Measurements from ENCODE around the gene COA8. TPM values are rescaled to one million over a fixed set of nuclear protein-coding genes. Genes with fewer than 3 reads are reported as not detected.
A peak's percentile ranks its signal among the peaks of the same experiment; 100 is the strongest.

COA8 gene, protein sequence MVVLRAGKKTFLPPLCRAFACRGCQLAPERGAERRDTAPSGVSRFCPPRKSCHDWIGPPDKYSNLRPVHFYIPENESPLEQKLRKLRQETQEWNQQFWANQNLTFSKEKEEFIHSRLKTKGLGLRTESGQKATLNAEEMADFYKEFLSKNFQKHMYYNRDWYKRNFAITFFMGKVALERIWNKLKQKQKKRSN
- total RNA-seq (2014; rRNA removed; shearing (Covaris generic)), result 29.7 and 34.7 TPM in 2 replicates

DNA sequence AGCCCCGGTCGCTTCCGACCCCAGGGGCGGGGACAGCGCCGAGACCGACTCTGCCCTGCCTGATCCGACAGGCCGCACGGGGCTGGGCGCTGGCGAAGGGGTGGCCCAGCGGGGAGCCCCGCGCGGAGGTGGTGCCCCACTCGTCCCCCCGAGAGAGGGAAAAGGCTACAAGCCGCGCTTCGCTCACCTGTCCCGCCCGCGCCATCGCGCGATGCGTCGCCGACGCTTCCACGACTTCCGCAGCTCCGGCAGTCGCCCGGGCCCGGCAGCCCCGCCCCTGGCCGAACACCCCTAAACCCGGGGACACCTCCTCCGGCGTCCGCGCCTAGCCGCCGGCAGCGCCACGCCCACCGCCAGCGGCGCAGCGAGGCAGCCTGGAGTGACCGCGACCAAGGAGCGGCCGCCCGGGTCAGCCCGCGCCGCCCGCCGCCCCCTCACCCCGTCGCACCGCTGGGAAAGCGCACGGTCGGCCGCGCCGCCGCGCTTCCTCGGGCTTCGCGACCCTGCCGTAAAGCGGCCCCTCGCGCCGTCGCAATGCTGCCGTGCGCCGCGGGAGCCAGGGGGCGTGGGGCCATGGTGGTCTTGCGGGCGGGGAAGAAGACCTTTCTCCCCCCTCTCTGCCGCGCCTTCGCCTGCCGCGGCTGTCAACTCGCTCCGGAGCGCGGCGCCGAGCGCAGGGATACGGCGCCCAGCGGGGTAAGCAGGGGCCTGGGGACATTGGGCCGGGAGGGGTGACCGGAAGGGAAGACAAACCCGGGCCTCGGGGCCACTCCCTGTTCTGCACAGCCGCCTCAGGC, at the start of gene COA8, which contains the start of gene BAG5:
Gene COA8 (plus strand): TSS at position 532 of the 797 bp plus-strand sequence. CDS start 42 bp downstream, at position 574.
Gene BAG5 (minus strand): TSS at position 229 of the 797 bp plus-strand sequence. CDS start 1,493 bp downstream, outside the sequence.
- DNase-seq (ENCODE audit: low spot score), result peak; percentile 80
- in situ Hi-C loops (cut with HindIII; ENCODE audit: low sequenced_read_pairs), result no loop called here

DNA sequence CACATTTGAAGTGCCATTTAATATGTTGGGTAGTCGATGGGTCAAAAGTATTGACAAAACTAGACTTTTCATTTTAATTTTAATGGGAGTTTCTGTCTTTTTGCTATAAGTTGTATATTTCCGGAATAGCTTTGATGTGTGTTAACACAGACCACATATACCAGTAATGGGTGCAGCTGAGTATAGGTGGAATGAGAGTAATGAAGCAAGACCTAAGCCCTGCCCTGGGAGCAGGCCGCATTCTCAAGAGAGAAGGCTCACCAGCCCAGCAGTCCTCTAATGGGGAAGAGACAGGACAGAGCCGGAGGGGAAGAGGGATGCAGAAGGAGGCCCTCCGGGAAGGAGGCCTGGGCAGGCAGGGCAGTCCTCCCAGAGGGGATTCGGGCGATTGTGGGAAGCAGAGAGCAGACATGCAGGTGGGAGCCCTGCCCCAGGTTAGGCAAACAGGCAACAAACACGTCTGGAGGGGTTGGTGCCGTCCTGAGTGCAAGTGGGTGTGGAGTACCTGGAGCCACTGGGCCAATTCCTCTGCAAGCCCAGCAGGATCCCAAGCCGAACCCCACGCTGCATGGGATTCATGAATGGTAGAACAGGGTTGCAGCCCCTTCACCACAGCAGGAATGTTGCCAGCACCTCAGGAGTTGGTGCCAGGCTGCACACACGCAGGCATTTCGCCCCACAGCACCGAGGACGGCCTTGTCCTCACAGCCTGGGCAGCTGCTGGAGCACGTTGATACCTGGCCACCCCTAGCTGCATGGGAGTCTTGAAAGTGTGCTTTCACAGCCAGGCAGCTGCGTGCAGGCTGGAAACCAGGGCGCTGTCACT, 48.0 kb upstream of the COA8 start:
- in situ Hi-C loops (cut with HindIII; ENCODE audit: low sequenced_read_pairs), result loop anchor here (10.0 kb wide), 1 partner anchor 50 kb away; no protein-coding TSS in a partner anchor
- no peak for DNase-seq (ENCODE audit: low spot score)

DNA sequence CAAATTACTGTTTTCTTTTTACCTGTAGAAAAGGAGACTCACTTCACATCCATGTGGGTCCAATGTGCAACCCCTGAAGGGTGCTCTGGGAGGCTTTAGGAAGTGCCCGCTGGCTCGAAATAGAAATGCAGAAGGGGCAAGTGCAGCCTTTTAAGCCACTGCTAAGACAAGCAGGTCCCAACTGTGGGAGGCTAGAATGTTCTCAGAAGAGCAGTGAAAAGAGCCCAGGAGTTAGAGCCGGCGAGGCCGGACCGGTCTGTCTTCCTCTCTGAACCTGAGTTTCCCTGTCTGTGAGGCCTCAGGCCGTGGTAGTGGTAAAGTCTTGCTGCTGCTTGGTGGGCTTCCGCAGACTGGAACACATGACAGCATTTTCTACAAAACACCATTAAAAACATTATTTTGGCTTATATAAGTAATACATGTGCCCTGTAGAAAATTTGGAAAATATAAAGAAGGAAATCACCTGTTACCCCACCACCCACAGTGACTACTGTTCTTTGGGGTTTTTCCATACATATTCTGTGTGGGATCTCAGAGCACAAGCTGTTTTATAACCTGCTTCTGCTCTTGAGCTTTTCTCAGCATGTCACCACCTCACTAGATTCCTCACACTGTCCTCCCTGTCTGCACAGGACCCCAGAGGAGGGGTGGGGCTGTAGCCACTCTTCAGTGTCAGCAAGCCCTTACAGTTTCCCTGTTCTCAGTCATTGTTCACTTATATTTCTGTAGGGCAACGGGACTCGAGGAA, 46.2 kb upstream of the COA8 start:
- in situ Hi-C loops (cut with HindIII; ENCODE audit: low sequenced_read_pairs), result loop anchor here (10.0 kb wide), 1 partner anchor 52 kb away; no protein-coding TSS in a partner anchor
- peak; percentile 41 for DNase-seq (ENCODE audit: low spot score)

DNA sequence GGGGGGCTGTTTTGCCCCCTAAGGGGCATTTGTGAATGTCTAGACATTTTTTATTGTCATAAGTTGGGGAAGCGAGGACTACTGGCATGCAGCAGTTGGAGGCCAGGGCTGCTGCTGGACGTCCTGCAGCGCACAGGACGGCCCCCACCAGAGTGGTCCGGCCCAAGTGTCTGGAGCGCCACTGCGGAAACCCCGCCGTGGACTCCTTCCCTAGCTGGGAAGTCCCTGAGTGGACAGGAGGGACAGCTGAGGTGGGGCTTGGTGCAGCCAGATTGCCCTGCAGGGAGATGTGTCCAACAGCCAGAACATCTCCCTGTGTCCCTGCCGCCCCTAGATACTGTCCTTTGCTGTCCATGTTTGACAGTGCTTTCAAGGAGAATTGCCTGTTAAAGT, 45.6 kb upstream of the COA8 start:
- no peak for DNase-seq (ENCODE audit: low spot score)
- in situ Hi-C loops (cut with HindIII; ENCODE audit: low sequenced_read_pairs), result loop anchor here (10.0 kb wide), 1 partner anchor 52 kb away; no protein-coding TSS in a partner anchor

DNA sequence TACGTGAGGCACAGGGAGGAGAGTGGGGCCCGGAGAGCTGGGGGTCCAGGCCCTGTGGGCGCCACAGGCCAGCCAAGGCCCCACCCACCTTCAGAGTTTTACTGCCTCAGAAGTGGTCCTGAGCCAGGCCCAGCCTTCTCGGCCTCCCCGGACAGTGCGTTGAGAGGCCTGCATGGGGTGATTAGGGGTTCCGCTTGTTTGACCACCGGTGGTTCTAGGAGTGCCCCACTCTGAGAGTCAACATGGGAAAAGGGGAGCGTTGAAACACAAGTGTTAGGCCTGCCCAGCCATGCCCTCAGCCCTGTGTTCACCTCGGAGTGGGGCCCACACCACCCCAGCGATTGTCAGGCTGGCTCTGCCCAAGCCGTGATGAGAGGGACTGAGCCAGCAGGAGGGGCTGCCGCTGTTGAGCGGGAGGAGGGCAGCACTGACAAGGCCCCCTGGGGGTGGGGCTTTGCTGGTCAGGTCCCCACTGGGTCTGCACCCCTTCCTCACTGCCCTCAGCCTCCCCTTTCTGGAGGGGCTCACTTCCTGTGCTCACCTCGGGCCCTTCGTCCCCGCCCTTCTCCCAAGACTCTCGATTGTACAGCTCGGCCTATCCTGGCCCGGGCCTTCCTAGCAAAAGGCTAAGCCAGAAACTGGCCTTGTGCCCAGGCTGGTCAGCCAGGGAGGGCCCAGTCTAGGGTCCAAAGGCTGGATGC, 44.9 kb upstream of the COA8 start:
- in situ Hi-C loops (cut with HindIII; ENCODE audit: low sequenced_read_pairs), result loop anchor here (10.0 kb wide), 1 partner anchor 53 kb away; no protein-coding TSS in a partner anchor
- DNase-seq (ENCODE audit: low spot score), result peak; percentile 58

DNA sequence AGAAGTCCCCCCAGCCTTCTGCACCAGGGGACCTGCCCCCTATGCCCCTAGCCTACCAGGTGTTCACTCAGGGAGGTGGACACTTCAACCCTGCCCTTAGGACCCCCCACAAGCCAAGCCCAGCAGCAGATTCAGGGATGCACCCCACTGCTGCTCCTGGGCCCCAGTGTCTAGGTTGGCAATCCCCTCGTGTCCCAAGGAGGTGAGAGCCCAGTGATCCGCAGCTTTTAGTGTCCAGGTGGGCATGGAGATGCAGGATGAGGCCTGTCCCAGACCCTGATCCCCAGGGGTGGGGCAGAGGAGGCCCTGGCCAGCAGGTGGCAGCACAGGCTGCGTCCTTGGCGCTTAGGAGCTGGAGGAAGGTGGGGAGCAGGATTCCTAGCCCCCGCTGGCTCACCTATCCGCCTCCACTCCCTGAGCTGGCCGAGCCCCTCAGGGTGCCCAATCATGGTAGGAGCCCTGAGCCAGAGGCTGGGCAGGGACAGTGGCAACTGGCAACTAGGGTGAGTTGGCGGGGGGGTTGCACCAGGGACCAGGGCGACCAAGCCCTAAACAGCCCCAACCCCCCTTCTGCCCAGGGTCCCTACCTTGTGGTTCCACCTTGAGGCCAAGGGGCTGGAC, 44.2 kb upstream of the COA8 start:
- in situ Hi-C loops (cut with HindIII; ENCODE audit: low sequenced_read_pairs), result loop anchor here (10.0 kb wide), 1 partner anchor 54 kb away; no protein-coding TSS in a partner anchor
- peak; percentile 70 for DNase-seq (ENCODE audit: low spot score)

DNA sequence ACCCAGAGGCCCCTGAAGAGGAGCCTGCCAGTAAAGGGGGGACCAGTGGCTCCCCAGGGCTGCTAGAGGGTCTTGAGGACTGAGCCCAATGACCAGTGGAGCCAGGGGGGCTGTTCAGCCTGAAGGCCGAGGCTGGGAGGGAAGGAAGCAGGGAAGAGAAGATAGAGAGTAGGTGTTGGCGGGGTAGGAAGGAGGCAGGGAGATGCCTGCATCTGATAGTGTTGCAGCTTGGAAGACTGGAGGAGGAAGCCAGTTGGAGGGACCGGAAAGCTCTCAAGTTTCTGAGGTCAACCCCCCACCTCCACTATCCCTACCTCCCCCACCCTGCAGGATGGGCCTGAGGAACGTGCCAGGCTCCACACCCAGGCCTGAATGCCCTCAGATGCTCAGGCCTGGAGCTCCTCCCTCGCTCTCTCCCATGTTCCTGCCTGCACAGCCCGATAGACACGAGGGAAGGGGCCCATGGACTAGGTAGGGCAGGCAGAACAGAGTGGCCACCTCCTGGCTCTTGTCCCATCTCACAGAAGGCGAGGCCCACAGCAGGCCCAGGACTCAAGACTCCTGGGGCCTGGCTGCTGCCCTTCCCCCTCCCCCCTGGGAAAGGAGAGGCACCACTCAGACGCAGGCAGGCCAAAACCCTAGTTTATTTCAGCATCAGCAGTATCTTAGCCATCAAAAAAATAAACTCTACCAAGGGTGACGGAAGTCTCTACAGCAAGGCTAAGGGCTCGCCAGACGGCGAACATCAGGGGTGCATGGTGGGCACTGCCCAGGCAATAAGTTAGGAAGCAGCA, 43.5 kb upstream of the COA8 start:
- in situ Hi-C loops (cut with HindIII; ENCODE audit: low sequenced_read_pairs), result loop anchor here (10.0 kb wide), 1 partner anchor 54 kb away; no protein-coding TSS in a partner anchor
- DNase-seq (ENCODE audit: low spot score), result peak; percentile 60

DNA sequence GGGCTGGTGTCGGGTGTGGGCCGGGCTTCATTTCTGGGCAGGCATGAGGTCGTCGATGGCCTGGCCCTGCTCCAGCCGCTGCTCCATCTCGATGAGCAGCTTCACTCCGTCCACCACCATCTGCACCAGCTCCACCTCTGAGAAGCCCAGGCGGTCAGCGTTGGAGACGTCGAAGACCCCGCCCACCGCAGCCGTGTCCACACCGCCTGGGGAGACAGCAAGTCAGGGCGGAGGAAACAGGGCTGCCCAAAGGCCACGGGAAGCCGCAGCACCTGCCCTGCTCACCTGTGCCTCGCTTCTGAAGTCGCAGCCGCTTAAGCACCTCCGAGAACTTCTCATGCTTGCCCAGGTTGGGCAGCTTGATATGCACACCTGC, 42.9 kb upstream of the COA8 start:
- no peak for DNase-seq (ENCODE audit: low spot score)
- in situ Hi-C loops (cut with HindIII; ENCODE audit: low sequenced_read_pairs), result loop anchor here (10.0 kb wide), 1 partner anchor 55 kb away; no protein-coding TSS in a partner anchor

DNA sequence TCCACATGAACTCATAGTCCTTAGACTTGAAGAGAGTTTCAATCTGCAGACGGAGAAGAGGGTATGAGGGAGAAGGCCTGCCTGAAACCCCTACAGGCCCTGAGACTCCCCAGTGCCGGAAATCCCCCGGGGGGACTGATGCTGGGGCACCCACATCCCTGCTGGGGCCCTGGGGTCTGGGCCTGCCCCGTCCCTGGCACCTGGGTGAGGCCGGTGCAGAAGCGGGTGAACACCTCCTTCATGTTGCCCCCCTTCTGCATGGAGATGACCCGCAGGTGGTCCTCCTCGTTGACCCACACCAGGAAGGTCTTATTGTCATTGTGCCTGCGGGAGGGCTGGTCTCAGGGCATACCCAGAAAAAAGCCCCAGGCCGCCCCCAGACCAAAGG, 42.5 kb upstream of the COA8 start:
- in situ Hi-C loops (cut with HindIII; ENCODE audit: low sequenced_read_pairs), result no loop called here
- DNase-seq (ENCODE audit: low spot score), result no peak

DNA sequence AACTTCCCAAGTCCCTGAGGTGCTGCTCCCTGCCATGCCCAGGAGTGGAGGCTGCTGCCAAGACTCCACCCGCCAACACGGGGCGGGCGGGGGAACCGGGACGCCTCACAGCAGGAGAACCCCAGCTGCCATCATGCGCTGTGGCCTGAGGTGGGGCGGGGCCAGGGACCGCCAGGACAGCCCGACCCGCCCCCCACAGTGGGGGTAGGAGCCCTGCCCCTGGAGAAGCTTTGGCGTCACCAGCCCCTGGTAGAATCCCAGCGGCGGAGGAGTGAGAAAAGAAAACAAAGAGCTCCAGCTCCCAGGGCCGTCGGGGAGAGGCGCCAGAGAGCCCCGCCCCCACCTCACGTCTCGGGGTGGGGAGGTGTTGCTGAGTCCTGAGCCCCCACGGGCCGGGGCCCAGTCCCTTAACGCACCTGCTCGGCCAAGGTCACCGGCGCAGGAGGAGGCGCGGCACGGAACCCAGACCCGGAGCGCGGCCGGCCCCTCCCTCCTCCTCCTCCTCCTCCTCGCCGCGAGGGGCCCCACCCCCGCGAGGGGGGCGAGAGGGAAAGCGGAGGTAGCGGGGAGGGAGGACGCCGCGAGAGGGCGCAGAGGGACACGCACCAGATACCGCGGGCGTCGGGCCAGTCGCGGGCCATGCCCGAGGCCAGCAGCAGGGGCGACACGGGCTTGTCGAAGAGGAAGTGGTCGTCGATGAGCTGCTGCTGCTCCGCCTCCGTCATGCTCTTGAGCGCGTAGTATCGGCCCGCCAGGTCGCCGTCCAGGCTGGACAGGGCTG, 41.9 kb upstream of the COA8 start:
- in situ Hi-C loops (cut with HindIII; ENCODE audit: low sequenced_read_pairs), result no loop called here
- peak; percentile 71 for DNase-seq (ENCODE audit: low spot score)

DNA sequence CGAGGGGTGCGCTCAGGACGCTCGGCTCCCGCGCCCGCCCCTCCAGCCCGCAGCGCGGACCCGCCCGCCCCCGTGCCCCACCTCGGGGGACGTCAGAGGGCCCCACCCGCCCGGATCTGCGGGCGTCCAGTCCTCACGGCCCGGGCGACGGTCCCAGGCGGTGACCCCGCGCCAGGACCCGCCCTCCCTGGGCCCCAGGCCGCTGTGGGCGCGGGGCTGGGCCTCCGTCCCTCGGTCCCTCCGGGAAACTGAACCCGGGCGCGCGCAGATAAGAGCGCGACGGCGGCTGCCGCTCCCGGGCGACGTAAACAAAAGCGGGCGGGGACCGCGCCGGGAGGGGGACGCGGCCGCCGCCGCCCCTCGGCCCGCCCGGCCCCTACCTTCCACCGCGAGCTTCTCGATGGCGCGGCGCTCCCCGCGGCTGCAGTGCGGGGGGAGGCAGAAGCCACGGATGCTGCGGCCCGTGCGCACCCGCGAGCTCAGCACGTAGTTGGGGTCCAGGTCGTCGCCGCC, 41.3 kb upstream of the COA8 start:
- DNase-seq (ENCODE audit: low spot score), result no peak
- in situ Hi-C loops (cut with HindIII; ENCODE audit: low sequenced_read_pairs), result no loop called here

DNA sequence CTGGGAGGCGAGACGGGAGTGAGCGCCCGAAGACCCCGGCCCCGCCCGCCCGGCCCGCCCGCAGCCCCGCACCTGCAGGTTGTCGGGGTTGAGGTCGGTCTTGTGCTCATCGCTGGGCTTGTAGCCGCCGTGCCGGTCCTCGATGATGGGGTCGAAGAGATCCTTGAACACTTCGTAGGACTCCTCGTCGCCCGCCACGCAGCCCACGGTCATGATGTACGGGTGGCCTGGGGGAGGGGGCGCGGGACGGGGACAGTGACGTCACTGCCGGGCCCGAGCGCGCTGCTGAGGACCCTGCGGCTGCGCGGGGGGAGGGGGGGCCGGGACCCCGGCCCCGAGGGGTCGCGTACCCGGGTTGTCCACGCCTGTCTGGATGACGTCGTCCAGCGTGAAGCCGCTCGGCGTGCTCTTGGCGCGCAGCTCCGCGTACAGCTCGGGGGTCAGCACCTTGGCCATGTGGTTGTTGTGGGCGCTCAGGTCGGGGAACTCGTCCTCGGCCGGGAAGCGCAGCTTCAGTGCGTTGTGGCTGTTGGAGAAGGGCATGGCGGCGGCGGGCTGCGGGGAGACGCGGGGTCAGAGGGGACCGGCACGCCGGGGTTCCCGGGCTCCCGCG, 40.7 kb upstream of the COA8 start:
- in situ Hi-C loops (cut with HindIII; ENCODE audit: low sequenced_read_pairs), result no loop called here
- no peak for DNase-seq (ENCODE audit: low spot score)

DNA sequence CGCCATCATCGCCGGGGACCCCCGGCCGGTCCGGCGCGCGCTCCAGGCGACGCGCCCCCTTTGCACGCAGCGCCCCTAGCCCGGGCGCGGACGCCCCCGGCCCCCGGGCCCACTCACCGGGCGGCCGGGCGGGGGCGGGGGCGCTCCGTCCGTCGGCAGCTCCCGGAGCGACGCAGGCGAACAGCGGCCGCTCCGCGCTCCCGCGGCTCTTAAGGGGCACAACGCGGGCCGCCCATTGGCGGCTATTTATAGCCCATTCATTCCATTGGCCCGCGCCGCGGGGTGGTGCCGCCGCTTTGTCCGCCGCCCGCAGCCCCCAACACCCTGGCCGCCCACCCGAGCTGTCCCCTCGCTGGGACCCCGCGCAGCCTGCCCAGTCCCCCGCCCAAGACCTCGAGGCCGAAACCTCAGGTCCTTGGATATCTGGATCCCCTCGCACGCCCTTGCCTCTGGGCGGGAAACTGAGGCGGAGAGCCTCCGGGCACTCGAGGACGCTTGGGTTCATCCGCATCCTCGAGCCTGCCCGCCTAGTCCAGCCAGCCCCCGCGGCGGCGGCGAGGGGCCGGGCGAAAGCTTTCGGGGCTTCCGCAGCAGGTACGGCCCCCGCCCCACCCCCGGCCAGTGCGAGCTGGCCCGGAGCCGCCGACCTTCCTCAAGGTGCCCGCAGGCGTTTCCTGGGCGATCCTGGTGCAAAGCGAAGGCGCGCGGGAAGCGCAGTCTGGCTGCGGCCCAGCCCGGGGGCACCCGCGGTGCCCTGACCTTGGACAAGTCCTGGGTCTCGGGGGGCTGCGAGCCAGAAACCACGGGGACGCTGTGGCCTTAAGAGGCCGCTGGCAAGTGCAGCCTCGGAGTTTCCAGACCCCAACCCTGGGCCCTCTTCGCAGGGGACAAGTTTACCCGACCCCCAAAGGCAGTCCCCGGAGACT, 39.8 kb upstream of the COA8 start, which contains the start of gene CKB:
Gene CKB (minus strand): TSS at position 182 of the 926 bp plus-strand sequence. CDS start 337 bp downstream, outside the sequence.
- peak; percentile 89 for DNase-seq (ENCODE audit: low spot score)
- in situ Hi-C loops (cut with HindIII; ENCODE audit: low sequenced_read_pairs), result no loop called here

DNA sequence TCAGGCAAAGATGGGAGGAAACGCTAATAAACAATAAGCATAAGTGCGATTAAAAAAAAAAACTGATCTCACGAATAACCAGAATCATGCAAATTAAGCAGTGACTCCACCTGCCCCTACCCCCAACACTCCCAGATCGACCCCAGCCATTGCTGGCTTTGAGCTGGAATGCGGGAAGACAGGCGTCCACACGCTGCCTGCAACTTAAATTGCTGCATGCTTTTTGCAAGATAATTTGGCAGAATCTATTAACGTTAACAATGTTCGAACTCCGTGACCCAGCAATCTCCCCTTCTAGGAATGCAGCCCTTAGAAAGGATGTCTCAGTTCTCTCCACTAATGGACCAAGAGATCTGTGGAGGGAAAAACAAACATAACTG, 39.2 kb upstream of the COA8 start:
- DNase-seq (ENCODE audit: low spot score), result no peak
- in situ Hi-C loops (cut with HindIII; ENCODE audit: low sequenced_read_pairs), result no loop called here

Data from G401 (cell line).